ENCODE data around the gene FBXO36.

The FBXO36 gene

GRCh38 chr2:229974266-229974665, 52.0 kb downstream of the FBXO36 start:
- FAIRE-seq, result no peak

- no peak for FAIRE-seq
Observed at GRCh38 chr2:229980431-229981184, 58.3 kb downstream of the FBXO36 start.

- no peak for FAIRE-seq
Observed at GRCh38 chr2:229993236-229993635, 70.9 kb downstream of the FBXO36 start.

- no peak for FAIRE-seq
Observed at GRCh38 chr2:229996320-229996719, 74.0 kb downstream of the FBXO36 start.

GRCh38 chr2:229997565-229997964, 75.3 kb downstream of the FBXO36 start:
- FAIRE-seq, result no peak

- no peak for FAIRE-seq
Observed at GRCh38 chr2:230000118-230000841, 78.0 kb downstream of the FBXO36 start.

GRCh38 chr2:230007931-230008707, 85.8 kb downstream of the FBXO36 start:
- FAIRE-seq, result peak; percentile 92

GRCh38 chr2:230008708-230009066, 86.4 kb downstream of the FBXO36 start:
- FAIRE-seq, result no peak

- no peak for FAIRE-seq
Observed at GRCh38 chr2:230010501-230010900, 88.2 kb downstream of the FBXO36 start.

GRCh38 chr2:230011617-230012016, 89.3 kb downstream of the FBXO36 start:
- FAIRE-seq, result no peak

- no peak for FAIRE-seq
Observed at GRCh38 chr2:230012267-230012884, 90.1 kb downstream of the FBXO36 start.

GRCh38 chr2:230016844-230017243, 94.5 kb downstream of the FBXO36 start:
- FAIRE-seq, result no peak

- FAIRE-seq, result no peak
Observed at GRCh38 chr2:230018153-230018552, 95.8 kb downstream of the FBXO36 start.

GRCh38 chr2:230019742-230020141, 97.4 kb downstream of the FBXO36 start:
- no peak for FAIRE-seq

- FAIRE-seq, result no peak
Observed at GRCh38 chr2:230023313-230023712, 101.0 kb downstream of the FBXO36 start.

GRCh38 chr2:230042195-230042594, 119.9 kb downstream of the FBXO36 start:
- no peak for FAIRE-seq

GRCh38 chr2:230043025-230043424, 120.7 kb downstream of the FBXO36 start:
- FAIRE-seq, result no peak

GRCh38 chr2:230043461-230043860, 121.2 kb downstream of the FBXO36 start:
- FAIRE-seq, result no peak

GRCh38 chr2:230046491-230046890, 124.2 kb downstream of the FBXO36 start:
- FAIRE-seq, result no peak

- no peak for FAIRE-seq
Observed at GRCh38 chr2:230048010-230048671, 125.8 kb downstream of the FBXO36 start.

GRCh38 chr2:230050136-230050535, 127.8 kb downstream of the FBXO36 start:
- no peak for FAIRE-seq

- no peak for FAIRE-seq
Observed at GRCh38 chr2:230052299-230052698, 130.0 kb downstream of the FBXO36 start.

Measured in A204.1 (cell line).